Mesothelial cell of epicardium (in vitro differentiated cells): Measurements from ENCODE around the gene CASZ1. TPM values are rescaled to one million over a fixed set of nuclear protein-coding genes. Genes with fewer than 3 reads are reported as not detected.

ENCODE experiments used
- DNase-seq, 2 experiments: peaks; one replicate each; pipeline ENCODE4 v3.0.0; 2021; ENCODE audit warnings: low spot score in 2 of 2; ENCODE audit not compliant: unreplicated experiment in 2 of 2
- H3K27ac Mint-ChIP-seq: 2 replicates; pipeline ENCODE4 v1.8.0; 2021; ENCODE audit warnings: mixed read lengths
- H3K27me3 Mint-ChIP-seq: 2 replicates; pipeline ENCODE4 v1.8.0; 2021; ENCODE audit warnings: low read depth, mixed read lengths
- H3K36me3 Mint-ChIP-seq: 2 replicates; pipeline ENCODE4 v1.8.0; 2021; ENCODE audit warnings: mixed read lengths
- H3K4me1 Mint-ChIP-seq: 2 replicates; pipeline ENCODE4 v1.8.0; 2021; ENCODE audit warnings: mixed read lengths
- H3K4me3 Mint-ChIP-seq: 2 replicates; pipeline ENCODE4 v1.8.0; 2021; ENCODE audit warnings: mild to moderate bottlenecking, moderate library complexity, mixed read lengths
- H3K9me3 Mint-ChIP-seq: 2 replicates; pipeline ENCODE4 v1.8.0; 2021; ENCODE audit warnings: mixed read lengths
- CTCF ChIP-seq: fragments of 200-600 bp; sonication (generic); IDR thresholded peaks from one replicate; pipeline ENCODE4 v1.5.0; 2021; ENCODE audit warnings: antibody characterized with exemption; ENCODE audit not compliant: unreplicated experiment
- total RNA-seq: library from RNA; stranded (reverse); gene quantifications from 3 replicates; pipeline ENCODE4 v1.2.1, GENCODE V29; 2021

The CASZ1 gene
- total RNA-seq, 1 donor from 2014 or later = 8.9 TPM

- peaks cover 25% of the 10 kb centered on the region for H3K4me1 Mint-ChIP-seq
- H3K27me3 Mint-ChIP-seq = no peaks in the 10 kb centered on the region
- no peaks in the 10 kb centered on the region for H3K9me3 Mint-ChIP-seq
Observed at GRCh38 chr1:10665930-10666850, 130.3 kb downstream of the CASZ1 start.

GRCh38 chr1:10665226-10665625, 131.2 kb downstream of the CASZ1 start:
- TF ChIP-seq CTCF = no peak
- H3K4me1 Mint-ChIP-seq = peaks cover 17% of the 10 kb centered on the region
- H3K36me3 Mint-ChIP-seq = no peaks in the 10 kb centered on the region
- no peaks in the 10 kb centered on the region for H3K27me3 Mint-ChIP-seq
- DNase-seq = no peak
- H3K27ac Mint-ChIP-seq = no peak overlapping the region
- no peak overlapping the region for H3K4me3 Mint-ChIP-seq
- no peaks in the 10 kb centered on the region for H3K9me3 Mint-ChIP-seq

More at GRCh38 chr1:10665930-10666850, 130.3 kb downstream of the CASZ1 start:
- no peak for TF ChIP-seq CTCF
- Mint-ChIP-seq H3K36me3 (no peaks in the 10 kb centered on the region), H3K4me3 (no peak overlapping the region), H3K27ac (no peak overlapping the region)
- DNase-seq = no peak

- Mint-ChIP-seq H3K4me1 (peaks cover 15% of the 10 kb centered on the region), H3K27me3 (no peaks in the 10 kb centered on the region), H3K27ac (no peak overlapping the region), H3K9me3 (no peaks in the 10 kb centered on the region), H3K36me3 (no peaks in the 10 kb centered on the region), H3K4me3 (no peak overlapping the region)
- no peak for DNase-seq
- no peak for TF ChIP-seq CTCF
Observed at GRCh38 chr1:10664251-10664650, 132.2 kb downstream of the CASZ1 start.

GRCh38 chr1:10663678-10664035, 132.8 kb downstream of the CASZ1 start:
- H3K4me3 Mint-ChIP-seq = no peak overlapping the region
- peaks cover 13% of the 10 kb centered on the region for H3K4me1 Mint-ChIP-seq
- peak; percentile 46 to 69 for DNase-seq
- no peak overlapping the region for H3K27ac Mint-ChIP-seq
- no peaks in the 10 kb centered on the region for H3K36me3 Mint-ChIP-seq
- H3K27me3 Mint-ChIP-seq = no peaks in the 10 kb centered on the region
- H3K9me3 Mint-ChIP-seq = no peaks in the 10 kb centered on the region
- TF ChIP-seq CTCF = no peak

GRCh38 chr1:10662824-10663677, 133.4 kb downstream of the CASZ1 start:
- H3K36me3 Mint-ChIP-seq = no peaks in the 10 kb centered on the region
- H3K9me3 Mint-ChIP-seq = no peaks in the 10 kb centered on the region
- H3K27me3 Mint-ChIP-seq = no peaks in the 10 kb centered on the region
- no peak for TF ChIP-seq CTCF
- no peak overlapping the region for H3K27ac Mint-ChIP-seq
- H3K4me3 Mint-ChIP-seq = no peak overlapping the region
- H3K4me1 Mint-ChIP-seq = peaks cover 10% of the 10 kb centered on the region
- DNase-seq = no peak
